Motor neuron (in vitro differentiated cells): ENCODE results near the gene NMBR. TPM values are rescaled to one million over a fixed set of nuclear protein-coding genes. Genes with fewer than 3 reads are reported as not detected.
"Not testable (repeated sequence)": the region's sequence is repeated elsewhere in the genome, so short reads cannot be mapped to it uniquely, and the experiment has no call there.

Experiments used
- ATAC-seq, 8 experiments: fragments of 200-7000 bp; cut with Tn5 transposase; replicated peaks in 6 of 8; 2 replicates each; pipeline ENCODE4 v1.8.0; 2021; ENCODE audit warnings: mild to moderate bottlenecking in 8 of 8, moderate library complexity in 8 of 8
- H3K27ac ChIP-seq, 2 donors: fragments of 250-450 bp; sonication (Bioruptor Pico); 2 replicates each; pipeline ENCODE4 v1.9.0; 2021; ENCODE audit warnings: antibody characterized with exemption in 2 of 2, mild to moderate bottlenecking in 2 of 2, moderate library complexity in 1 of 2
- H3K4me1 ChIP-seq, 2 donors: fragments of 250-450 bp; sonication (Bioruptor Pico); replicated peaks in 1 of 2; 2 replicates each; pipeline ENCODE4 v1.6.1; 2021; ENCODE audit warnings: antibody characterized with exemption in 2 of 2, mild to moderate bottlenecking in 2 of 2, moderate library complexity in 1 of 2
- H3K4me3 ChIP-seq, 5 donors: fragments of 250-450 bp; sonication (Bioruptor Pico); 2 replicates each; pipeline ENCODE4 v1.9.0; 2021; ENCODE audit warnings: antibody characterized with exemption in 5 of 5, mild to moderate bottlenecking in 5 of 5, moderate library complexity in 4 of 5
- WGBS, 10 experiments: fragments of 450-650 bp; shearing (Covaris generic); methylation state at CpG; one replicate each; pipeline ENCODE4 v1.0.0; 2022; 5-methylcytosine and 5-hydroxymethylcytosine counted together
- in situ Hi-C, 9 experiments: fragments of 400-800 bp; cut with MboI; loops; one replicate each; pipeline ENCODE4 v1.15.0; 2021; ENCODE audit warnings: low sequenced_read_pairs in 9 of 9, low pct_unique_long_range_greater_than_20kb in 2 of 9; ENCODE audit not compliant: unreplicated experiment in 9 of 9
- total RNA-seq, 8 experiments: library from RNA; unstranded; fragments of 300-600 nt; gene quantifications; 2 replicates each; pipeline versions ENCODE4 v1.2.3 to v1.2.4, GENCODE V29; 2022

The NMBR gene
- total RNA-seq, 8 experiments from 2014 or later = 0.14 to 1.7 (median 0.43) TPM; not detected in 5

- Histone ChIP-seq H3K4me1 (no peaks in the 10 kb centered on the region), H3K4me3 (peak overlapping the region; percentile 13 to 38 (median 28)), H3K27ac (no peak overlapping the region)
- ATAC-seq = peak in 4 of 8 experiments; percentile 4 to 36 (median 24)
- in situ Hi-C loops = no loop called here
- WGBS, 10 experiments = 11 to 62% (median 25%) methylated on average over 4 to 36 of the region's 49 CpGs
These were observed 58.7 kb downstream of the NMBR start for GRCh38 chr6:142087950-142088857.

- in situ Hi-C loops = no loop called here
- Histone ChIP-seq H3K4me3 (no peak overlapping the region), H3K27ac (no peak overlapping the region)
These were observed 67.8 kb downstream of the NMBR start for GRCh38 chr6:142079130-142079529.

DNA sequence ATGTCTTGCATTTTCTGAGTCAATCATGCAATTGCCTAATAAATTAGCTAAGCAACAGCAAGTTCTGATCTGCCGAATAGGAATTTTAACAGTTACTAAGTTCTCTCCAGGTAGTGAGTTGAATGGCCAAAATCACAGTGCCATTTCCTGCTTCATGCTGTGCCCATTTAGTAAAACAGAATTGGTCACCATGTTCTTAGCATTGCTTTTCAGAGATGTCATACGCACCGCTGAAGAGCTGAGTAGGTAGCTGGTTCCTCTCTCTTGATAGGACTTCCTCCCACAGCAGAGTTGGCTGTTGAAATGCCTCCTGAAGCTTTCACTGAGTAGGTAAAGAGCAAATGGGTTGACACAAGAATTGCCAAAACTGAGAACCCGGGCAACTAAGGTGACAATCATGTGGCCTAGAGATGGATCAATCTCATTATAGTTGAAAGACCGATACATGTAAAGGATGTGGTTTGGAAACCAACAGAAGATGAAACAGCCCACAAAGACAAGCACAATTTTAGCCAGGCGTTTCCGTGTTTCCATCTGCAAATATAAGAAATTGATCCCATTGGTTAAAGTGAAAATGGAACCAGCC lies 71.3 kb downstream of the NMBR start:
- ATAC-seq = no peak
- in situ Hi-C loops = no loop called here
- 65 to 100% (median 83%) methylated on average over 2 to 7 of the region's 7 CpGs; no CpG with 5 or more reads in 1 of the 10 experiments for WGBS, 10 experiments
- no peak overlapping the region for H3K27ac ChIP-seq
- no peak overlapping the region for H3K4me3 ChIP-seq
- H3K4me1 ChIP-seq = no peaks in the 10 kb centered on the region

More at GRCh38 chr6:142079130-142079529, 67.8 kb downstream of the NMBR start:
- H3K4me1 ChIP-seq = no peaks in the 10 kb centered on the region
- no peak for ATAC-seq

DNA sequence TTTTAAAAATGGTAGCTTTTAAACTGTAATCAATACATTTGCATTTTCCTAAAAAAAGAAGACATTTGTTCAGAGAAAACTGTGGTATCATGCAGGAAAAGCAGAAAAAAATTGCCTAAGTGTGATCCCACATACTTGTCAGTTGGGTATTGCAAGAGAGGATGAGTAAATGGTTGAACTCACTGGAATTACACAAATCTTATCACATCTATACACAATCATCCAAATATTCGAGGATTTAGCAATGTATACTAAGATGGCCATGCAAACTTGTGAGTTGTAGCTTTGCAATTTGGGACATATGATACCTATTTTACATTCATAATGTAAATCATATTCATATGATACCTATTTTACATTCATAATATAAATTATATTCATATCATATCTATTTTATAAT lies 72.4 kb downstream of the NMBR start:
- WGBS, 10 experiments = 0 to 89% (median 51%) methylated on average over 1 of the region's 1 CpG; no CpG with 5 or more reads in 2 of the 10 experiments
- in situ Hi-C loops = no loop called here

GRCh38 chr6:142071981-142072380 lies 74.9 kb downstream of the NMBR start:
- no peak for ATAC-seq
- Histone ChIP-seq H3K4me1 (no peaks in the 10 kb centered on the region), H3K27ac (no peak overlapping the region), H3K4me3 (no peak overlapping the region)
- 0 to 93% (median 67%) methylated on average over 1 to 3 of the region's 3 CpGs; no CpG with 5 or more reads in 5 of the 10 experiments for WGBS, 10 experiments
- in situ Hi-C loops = no loop called here

More for the DNA sequence above, 72.4 kb downstream of the NMBR start:
- no peaks in the 10 kb centered on the region for H3K4me1 ChIP-seq
- no peak for ATAC-seq
- H3K27ac ChIP-seq = no peak overlapping the region
- no peak overlapping the region for H3K4me3 ChIP-seq

DNA sequence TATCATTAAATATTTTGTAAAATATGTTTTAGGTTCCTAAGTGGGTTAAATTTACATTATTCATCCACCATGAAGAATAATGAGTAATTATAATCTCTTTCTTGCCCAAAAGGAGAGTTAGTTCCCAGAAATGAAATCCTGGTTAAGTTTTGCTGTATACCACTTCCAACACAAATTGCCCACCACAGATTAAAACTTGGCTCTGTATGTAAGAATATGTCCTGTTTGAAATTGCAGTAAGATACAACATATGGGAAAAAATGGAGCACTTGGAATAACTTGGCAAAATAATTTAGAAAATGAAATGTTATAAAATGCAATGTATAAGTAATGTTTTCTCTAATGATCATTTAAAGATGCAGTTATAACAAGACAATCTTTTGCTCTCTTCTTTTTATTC lies 78.5 kb downstream of the NMBR start:
- Histone ChIP-seq H3K4me1 (no peaks in the 10 kb centered on the region), H3K4me3 (no peak overlapping the region), H3K27ac (no peak overlapping the region)
- no peak for ATAC-seq
- in situ Hi-C loops = no loop called here

- in situ Hi-C loops, H3K4me1 ChIP-seq, H3K4me3 ChIP-seq, H3K27ac ChIP-seq: not testable (repeated sequence)
- 64 to 100% (median 83%) methylated on average over 1 to 4 of the region's 4 CpGs; no CpG with 5 or more reads in 3 of the 10 experiments for WGBS, 10 experiments
- ATAC-seq = peak in 4 of 8 experiments; percentile 18 to 60 (median 46)
These were observed 84.1 kb downstream of the NMBR start for GRCh38 chr6:142062861-142063260.

- in situ Hi-C loops = no loop called here
- no peak for ATAC-seq
- Histone ChIP-seq H3K27ac (no peak overlapping the region), H3K4me3 (no peak overlapping the region), H3K4me1 (peaks cover 0 to 2% of the 10 kb centered on the region in 2 donors)
- 33 to 100% (median 93%) methylated on average over 1 to 3 of the region's 3 CpGs; no CpG with 5 or more reads in 1 of the 10 experiments for WGBS, 10 experiments
These were observed 88.2 kb downstream of the NMBR start for GRCh38 chr6:142058551-142059290.

DNA sequence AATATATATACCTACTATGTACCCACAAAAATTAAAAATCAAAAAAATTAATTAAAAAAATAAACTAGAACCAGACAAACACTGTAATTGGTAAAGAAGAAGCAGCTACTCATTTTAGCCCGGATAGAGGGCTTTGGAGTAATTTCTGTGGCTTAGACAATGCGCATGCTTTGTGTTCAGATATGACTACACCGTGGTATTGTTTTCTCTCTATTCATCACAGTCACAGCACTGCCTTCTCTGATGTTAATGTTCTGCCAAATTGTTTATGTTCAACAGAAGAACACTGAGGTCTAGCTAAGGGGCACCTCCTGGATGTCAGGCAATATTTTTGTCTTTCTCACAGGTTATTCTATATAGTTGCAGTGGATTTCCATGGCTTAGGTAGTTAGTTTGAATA lies 91.7 kb downstream of the NMBR start:
- in situ Hi-C loops = no loop called here
- WGBS, 10 experiments = 19 to 100% (median 79%) methylated on average over 1 to 3 of the region's 3 CpGs
- peaks cover 0 to 2% of the 10 kb centered on the region in 2 donors for H3K4me1 ChIP-seq
- no peak for ATAC-seq
- no peak overlapping the region for H3K27ac ChIP-seq
- H3K4me3 ChIP-seq = no peak overlapping the region

GRCh38 chr6:142051404-142051803 lies 95.5 kb downstream of the NMBR start:
- peaks cover 0 to 2% of the 10 kb centered on the region in 2 donors for H3K4me1 ChIP-seq
- no peak overlapping the region for H3K27ac ChIP-seq
- in situ Hi-C loops = no loop called here
- ATAC-seq = no peak
- no peak overlapping the region for H3K4me3 ChIP-seq

DNA sequence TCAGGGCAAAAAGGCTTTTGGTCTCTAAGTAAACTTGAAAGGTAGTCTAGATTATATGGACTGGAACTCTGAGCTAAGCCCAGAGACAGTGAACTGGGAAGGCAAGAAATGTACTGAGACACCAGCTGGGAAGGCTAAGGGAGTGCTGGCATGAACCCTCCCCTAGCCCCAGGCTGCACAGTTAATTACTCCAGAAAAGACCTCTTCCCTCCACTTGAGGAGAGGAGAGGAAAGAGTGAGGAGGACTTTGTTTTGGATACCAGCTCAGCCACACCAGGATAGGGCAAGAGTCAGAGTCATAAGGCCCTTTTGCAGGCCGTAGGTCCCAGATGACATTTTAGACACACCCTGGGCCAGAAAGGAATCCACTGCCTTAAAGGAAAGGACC lies 98.3 kb downstream of the NMBR start:
- peaks cover 0 to 10% of the 10 kb centered on the region in 2 donors for H3K4me1 ChIP-seq
- ATAC-seq = no peak
- H3K4me3 ChIP-seq = no peak overlapping the region
- H3K27ac ChIP-seq = no peak overlapping the region
- 83 to 100% methylated on average over 1 of the region's 1 CpG; no CpG with 5 or more reads in 8 of the 10 experiments for WGBS, 10 experiments
- in situ Hi-C loops = no loop called here

- Histone ChIP-seq H3K4me1 (peaks cover 0 to 10% of the 10 kb centered on the region in 2 donors), H3K4me3 (no peak overlapping the region), H3K27ac (no peak overlapping the region)
- WGBS, 10 experiments = 20 to 92% (median 89%) methylated on average over 1 to 12 of the region's 12 CpGs
- ATAC-seq = peak in 3 of 8 experiments; percentile 38 to 81 (median 58)
- in situ Hi-C loops = no loop called here
These were observed 98.9 kb downstream of the NMBR start for GRCh38 chr6:142047934-142048592.
